Activated CD4-positive, alpha-beta T cell treated with anti-CD3 and anti-CD28 coated beads, Interleukin-2, Interleukin-6, amounts not matched to agents 100 ng/mL and 50 ng/mL, durations not matched to agents 16 hours and 8 hours (primary cell): ENCODE measurements around the gene ZNRF2.
A peak's percentile ranks its signal among the peaks of the same experiment; 100 is the strongest.

Experiments used
- DNase-seq: peaks from one replicate; pipeline ENCODE4 v3.0.0-alpha.2; 2020

ZNRF2 gene

GRCh38 chr7:30284298-30285066 lies at the start of gene ZNRF2:
Gene ZNRF2, plus strand, starts transcription at chr7:30284597. Its CDS starts 761 bp downstream, at chr7:30285358.
- DNase-seq = peak; percentile 99

GRCh38 chr7:30237271-30237695 lies 47.1 kb upstream of the ZNRF2 start:
- no peak for DNase-seq

- peak; percentile 47 for DNase-seq
These were observed 45.5 kb upstream of the ZNRF2 start for GRCh38 chr7:30238721-30239441.

- no peak for DNase-seq
These were observed 44.1 kb upstream of the ZNRF2 start for GRCh38 chr7:30240106-30240800.

- DNase-seq = no peak
These were observed 42.6 kb upstream of the ZNRF2 start for GRCh38 chr7:30241767-30242166.

- DNase-seq = no peak
These were observed 40.1 kb upstream of the ZNRF2 start for GRCh38 chr7:30244340-30244739.

GRCh38 chr7:30245913-30246312 lies 38.5 kb upstream of the ZNRF2 start:
- no peak for DNase-seq

GRCh38 chr7:30246392-30246791 lies 38.0 kb upstream of the ZNRF2 start:
- no peak for DNase-seq

- no peak for DNase-seq
These were observed 36.6 kb upstream of the ZNRF2 start for GRCh38 chr7:30247541-30248401.

- DNase-seq = no peak
These were observed 35.1 kb upstream of the ZNRF2 start for GRCh38 chr7:30249316-30249715.

- DNase-seq = no peak
These were observed 34.2 kb upstream of the ZNRF2 start for GRCh38 chr7:30249986-30250774.

GRCh38 chr7:30251708-30252329 lies 32.6 kb upstream of the ZNRF2 start:
- no peak for DNase-seq

- no peak for DNase-seq
These were observed 31.3 kb upstream of the ZNRF2 start for GRCh38 chr7:30252885-30253795.

- DNase-seq = no peak
These were observed 30.6 kb upstream of the ZNRF2 start for GRCh38 chr7:30253796-30254165.

- DNase-seq = no peak
These were observed 30.1 kb upstream of the ZNRF2 start for GRCh38 chr7:30254248-30254647.

- DNase-seq = no peak
These were observed 29.7 kb upstream of the ZNRF2 start for GRCh38 chr7:30254717-30255063.

GRCh38 chr7:30255064-30255769 lies 29.2 kb upstream of the ZNRF2 start:
- DNase-seq = no peak

- DNase-seq = no peak
These were observed 28.0 kb upstream of the ZNRF2 start for GRCh38 chr7:30256349-30256858.

GRCh38 chr7:30260246-30260768 lies 24.1 kb upstream of the ZNRF2 start:
- no peak for DNase-seq
